Measurements from ENCODE around the gene TTYH2.

The TTYH2 gene

GRCh38 chr17:74179576-74179975 lies 33.8 kb upstream of the TTYH2 start:
- TF ChIP-seq REST (IDR thresholded peaks at IDR 0.05; ENCODE audit: low read depth): no peak
- TF ChIP-seq EP300 (IDR thresholded peaks at IDR 0.05; ENCODE audit: borderline replicate concordance): no peak
- TF ChIP-seq MAX (IDR thresholded peaks at IDR 0.05): no peak
- TF ChIP-seq RAD21 (IDR thresholded peaks at IDR 0.05; ENCODE audit: low read depth): no peak
- TF ChIP-seq ZBTB7A (IDR thresholded peaks at IDR 0.05; ENCODE audit: low read depth): no peak
- no peak for TF ChIP-seq CREB1 (IDR thresholded peaks at IDR 0.05; ENCODE audit: low read depth)
- no peak for TF ChIP-seq TAF1 (IDR thresholded peaks at IDR 0.05; ENCODE audit: low read depth)

GRCh38 chr17:74180336-74180735 lies 33.0 kb upstream of the TTYH2 start:
- TF ChIP-seq FOXM1 (IDR thresholded peaks at IDR 0.05; ENCODE audit: borderline replicate concordance, low read depth): no peak
- no peak for TF ChIP-seq YY1 (IDR thresholded peaks at IDR 0.05; ENCODE audit: low read depth)
- TF ChIP-seq CEBPB (IDR thresholded peaks at IDR 0.05): no peak
- no peak for TF ChIP-seq TEAD4 (IDR thresholded peaks at IDR 0.05)
- no peak for TF ChIP-seq USF1 (IDR thresholded peaks at IDR 0.05)
- TF ChIP-seq MAX (IDR thresholded peaks at IDR 0.05): no peak
- TF ChIP-seq ZBTB7A (IDR thresholded peaks at IDR 0.05; ENCODE audit: low read depth): no peak
- TF ChIP-seq CREB1 (IDR thresholded peaks at IDR 0.05; ENCODE audit: low read depth): no peak
- TF ChIP-seq EP300 (IDR thresholded peaks at IDR 0.05; ENCODE audit: borderline replicate concordance): no peak
- TF ChIP-seq RAD21 (IDR thresholded peaks at IDR 0.05; ENCODE audit: low read depth): no peak
- TF ChIP-seq EGR1 (IDR thresholded peaks at IDR 0.05): no peak

GRCh38 chr17:74181341-74181740 lies 32.0 kb upstream of the TTYH2 start:
- TF ChIP-seq CEBPB (IDR thresholded peaks at IDR 0.05): no peak
- no peak for TF ChIP-seq NFIC (IDR thresholded peaks at IDR 0.05)
- no peak for TF ChIP-seq REST (IDR thresholded peaks at IDR 0.05; ENCODE audit: low read depth)
- TF ChIP-seq FOXM1 (IDR thresholded peaks at IDR 0.05; ENCODE audit: borderline replicate concordance, low read depth): no peak
- no peak for TF ChIP-seq TEAD4 (IDR thresholded peaks at IDR 0.05)
- no peak for TF ChIP-seq YY1 (IDR thresholded peaks at IDR 0.05; ENCODE audit: low read depth)
- TF ChIP-seq TCF12 (IDR thresholded peaks at IDR 0.05; ENCODE audit: low read depth): no peak
- no peak for TF ChIP-seq TAF1 (IDR thresholded peaks at IDR 0.05; ENCODE audit: low read depth)
- no peak for TF ChIP-seq ZBTB7A (IDR thresholded peaks at IDR 0.05; ENCODE audit: low read depth)
- no peak for TF ChIP-seq EGR1 (IDR thresholded peaks at IDR 0.05)
- no peak for TF ChIP-seq RAD21 (IDR thresholded peaks at IDR 0.05; ENCODE audit: low read depth)
- no peak for TF ChIP-seq MAX (IDR thresholded peaks at IDR 0.05)
- no peak for TF ChIP-seq CREB1 (IDR thresholded peaks at IDR 0.05; ENCODE audit: low read depth)
- TF ChIP-seq USF1 (IDR thresholded peaks at IDR 0.05): no peak
- no peak for TF ChIP-seq EP300 (IDR thresholded peaks at IDR 0.05; ENCODE audit: borderline replicate concordance)

GRCh38 chr17:74182041-74182723 lies 31.2 kb upstream of the TTYH2 start:
- TF ChIP-seq YY1 (IDR thresholded peaks at IDR 0.05; ENCODE audit: low read depth): no peak
- TF ChIP-seq REST (IDR thresholded peaks at IDR 0.05; ENCODE audit: low read depth): no peak
- TF ChIP-seq EP300 (IDR thresholded peaks at IDR 0.05; ENCODE audit: borderline replicate concordance): no peak
- TF ChIP-seq TCF12 (IDR thresholded peaks at IDR 0.05; ENCODE audit: low read depth): no peak
- no peak for TF ChIP-seq CREB1 (IDR thresholded peaks at IDR 0.05; ENCODE audit: low read depth)
- no peak for TF ChIP-seq MAX (IDR thresholded peaks at IDR 0.05)
- no peak for TF ChIP-seq RAD21 (IDR thresholded peaks at IDR 0.05; ENCODE audit: low read depth)
- TF ChIP-seq EGR1 (IDR thresholded peaks at IDR 0.05): no peak
- TF ChIP-seq TEAD4 (IDR thresholded peaks at IDR 0.05): no peak
